ENCODE results near the gene ERICH3.

Gene ERICH3

DNA sequence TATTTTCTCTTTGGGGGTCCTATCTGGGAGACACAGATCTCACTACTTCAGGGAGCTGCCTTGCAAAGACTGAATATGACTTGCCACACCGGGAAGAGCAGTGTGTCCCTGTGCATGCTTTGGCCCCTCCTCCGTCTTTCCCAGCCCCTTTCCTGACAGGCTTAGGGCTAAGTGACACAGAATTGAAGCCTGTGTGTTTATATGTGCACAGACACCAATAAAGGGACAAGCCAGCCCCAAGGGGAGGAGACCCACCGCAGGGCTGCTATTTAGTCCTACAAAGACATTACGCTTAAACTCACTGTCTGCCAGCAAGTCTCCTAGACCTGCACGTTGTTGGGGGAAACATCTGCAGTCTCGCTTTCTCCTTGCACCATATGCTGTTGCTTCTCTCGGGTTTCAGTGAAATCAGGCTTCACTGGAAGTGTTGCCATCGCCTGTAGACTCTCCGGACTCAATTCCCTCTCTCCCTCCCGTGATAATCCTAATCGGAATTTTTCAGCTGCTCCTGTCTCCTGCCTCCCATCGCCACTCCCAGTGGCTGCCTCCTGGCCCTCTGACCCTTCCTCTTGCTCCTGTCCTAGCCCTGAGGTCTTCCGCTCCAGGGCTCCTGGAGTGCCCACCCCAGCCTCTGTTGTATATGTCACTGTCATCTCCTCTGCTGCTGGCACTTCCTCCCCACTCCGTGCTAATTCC is 102.6 kb downstream of the ERICH3 start:
- ATAC-seq, result no peak
- TF ChIP-seq ZFP3 (CRISPR knock-in tag; IDR thresholded peaks at IDR 0.05) (no peak), RARB (CRISPR knock-in tag; IDR thresholded peaks at IDR 0.05) (no peak), BACH2 (CRISPR knock-in tag; IDR thresholded peaks at IDR 0.05; ENCODE audit: borderline replicate concordance) (no peak), ZC3H10 (CRISPR knock-in tag; IDR thresholded peaks at IDR 0.05) (no peak), PPARA (CRISPR knock-in tag; IDR thresholded peaks at IDR 0.05; ENCODE audit: borderline replicate concordance) (no peak), ARNTL (CRISPR knock-in tag; IDR thresholded peaks at IDR 0.05; ENCODE audit: borderline replicate concordance, low read depth) (no peak), TOX (CRISPR knock-in tag; IDR thresholded peaks at IDR 0.05; ENCODE audit: borderline replicate concordance) (no peak), SNAI2 (CRISPR knock-in tag; IDR thresholded peaks at IDR 0.05) (no peak), TCF4 (CRISPR knock-in tag; IDR thresholded peaks at IDR 0.05; ENCODE audit: borderline replicate concordance) (no peak), ESRRG (CRISPR knock-in tag; IDR thresholded peaks at IDR 0.05) (no peak), CSDC2 (CRISPR knock-in tag; IDR thresholded peaks at IDR 0.05) (no peak), GLIS3 (CRISPR knock-in tag; IDR thresholded peaks at IDR 0.05) (no peak), ISL1 (CRISPR knock-in tag; IDR thresholded peaks at IDR 0.05) (no peak), ZFP30 (CRISPR knock-in tag; IDR thresholded peaks at IDR 0.05) (no peak), ZNF70 (CRISPR knock-in tag; IDR thresholded peaks at IDR 0.05) (no peak)
- TF ChIP-seq, protein P1, sequence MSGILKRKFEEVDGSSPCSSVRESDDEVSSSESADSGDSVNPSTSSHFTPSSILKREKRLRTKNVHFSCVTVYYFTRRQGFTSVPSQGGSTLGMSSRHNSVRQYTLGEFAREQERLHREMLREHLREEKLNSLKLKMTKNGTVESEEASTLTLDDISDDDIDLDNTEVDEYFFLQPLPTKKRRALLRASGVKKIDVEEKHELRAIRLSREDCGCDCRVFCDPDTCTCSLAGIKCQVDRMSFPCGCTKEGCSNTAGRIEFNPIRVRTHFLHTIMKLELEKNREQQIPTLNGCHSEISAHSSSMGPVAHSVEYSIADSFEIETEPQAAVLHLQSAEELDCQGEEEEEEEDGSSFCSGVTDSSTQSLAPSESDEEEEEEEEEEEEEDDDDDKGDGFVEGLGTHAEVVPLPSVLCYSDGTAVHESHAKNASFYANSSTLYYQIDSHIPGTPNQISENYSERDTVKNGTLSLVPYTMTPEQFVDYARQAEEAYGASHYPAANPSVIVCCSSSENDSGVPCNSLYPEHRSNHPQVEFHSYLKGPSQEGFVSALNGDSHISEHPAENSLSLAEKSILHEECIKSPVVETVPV (CRISPR knock-in tag; IDR thresholded peaks at IDR 0.05), result no peak
- TF ChIP-seq, protein P2, sequence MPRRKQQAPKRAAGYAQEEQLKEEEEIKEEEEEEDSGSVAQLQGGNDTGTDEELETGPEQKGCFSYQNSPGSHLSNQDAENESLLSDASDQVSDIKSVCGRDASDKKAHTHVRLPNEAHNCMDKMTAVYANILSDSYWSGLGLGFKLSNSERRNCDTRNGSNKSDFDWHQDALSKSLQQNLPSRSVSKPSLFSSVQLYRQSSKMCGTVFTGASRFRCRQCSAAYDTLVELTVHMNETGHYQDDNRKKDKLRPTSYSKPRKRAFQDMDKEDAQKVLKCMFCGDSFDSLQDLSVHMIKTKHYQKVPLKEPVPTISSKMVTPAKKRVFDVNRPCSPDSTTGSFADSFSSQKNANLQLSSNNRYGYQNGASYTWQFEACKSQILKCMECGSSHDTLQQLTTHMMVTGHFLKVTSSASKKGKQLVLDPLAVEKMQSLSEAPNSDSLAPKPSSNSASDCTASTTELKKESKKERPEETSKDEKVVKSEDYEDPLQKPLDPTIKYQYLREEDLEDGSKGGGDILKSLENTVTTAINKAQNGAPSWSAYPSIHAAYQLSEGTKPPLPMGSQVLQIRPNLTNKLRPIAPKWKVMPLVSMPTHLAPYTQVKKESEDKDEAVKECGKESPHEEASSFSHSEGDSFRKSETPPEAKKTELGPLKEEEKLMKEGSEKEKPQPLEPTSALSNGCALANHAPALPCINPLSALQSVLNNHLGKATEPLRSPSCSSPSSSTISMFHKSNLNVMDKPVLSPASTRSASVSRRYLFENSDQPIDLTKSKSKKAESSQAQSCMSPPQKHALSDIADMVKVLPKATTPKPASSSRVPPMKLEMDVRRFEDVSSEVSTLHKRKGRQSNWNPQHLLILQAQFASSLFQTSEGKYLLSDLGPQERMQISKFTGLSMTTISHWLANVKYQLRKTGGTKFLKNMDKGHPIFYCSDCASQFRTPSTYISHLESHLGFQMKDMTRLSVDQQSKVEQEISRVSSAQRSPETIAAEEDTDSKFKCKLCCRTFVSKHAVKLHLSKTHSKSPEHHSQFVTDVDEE (CRISPR knock-in tag; IDR thresholded peaks at IDR 0.05), result no peak
- TF ChIP-seq, protein P3, sequence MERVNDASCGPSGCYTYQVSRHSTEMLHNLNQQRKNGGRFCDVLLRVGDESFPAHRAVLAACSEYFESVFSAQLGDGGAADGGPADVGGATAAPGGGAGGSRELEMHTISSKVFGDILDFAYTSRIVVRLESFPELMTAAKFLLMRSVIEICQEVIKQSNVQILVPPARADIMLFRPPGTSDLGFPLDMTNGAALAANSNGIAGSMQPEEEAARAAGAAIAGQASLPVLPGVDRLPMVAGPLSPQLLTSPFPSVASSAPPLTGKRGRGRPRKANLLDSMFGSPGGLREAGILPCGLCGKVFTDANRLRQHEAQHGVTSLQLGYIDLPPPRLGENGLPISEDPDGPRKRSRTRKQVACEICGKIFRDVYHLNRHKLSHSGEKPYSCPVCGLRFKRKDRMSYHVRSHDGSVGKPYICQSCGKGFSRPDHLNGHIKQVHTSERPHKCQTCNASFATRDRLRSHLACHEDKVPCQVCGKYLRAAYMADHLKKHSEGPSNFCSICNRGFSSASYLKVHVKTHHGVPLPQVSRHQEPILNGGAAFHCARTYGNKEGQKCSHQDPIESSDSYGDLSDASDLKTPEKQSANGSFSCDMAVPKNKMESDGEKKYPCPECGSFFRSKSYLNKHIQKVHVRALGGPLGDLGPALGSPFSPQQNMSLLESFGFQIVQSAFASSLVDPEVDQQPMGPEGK (CRISPR knock-in tag; IDR thresholded peaks at IDR 0.05; ENCODE audit: borderline replicate concordance), result no peak
- TF ChIP-seq, protein P4, sequence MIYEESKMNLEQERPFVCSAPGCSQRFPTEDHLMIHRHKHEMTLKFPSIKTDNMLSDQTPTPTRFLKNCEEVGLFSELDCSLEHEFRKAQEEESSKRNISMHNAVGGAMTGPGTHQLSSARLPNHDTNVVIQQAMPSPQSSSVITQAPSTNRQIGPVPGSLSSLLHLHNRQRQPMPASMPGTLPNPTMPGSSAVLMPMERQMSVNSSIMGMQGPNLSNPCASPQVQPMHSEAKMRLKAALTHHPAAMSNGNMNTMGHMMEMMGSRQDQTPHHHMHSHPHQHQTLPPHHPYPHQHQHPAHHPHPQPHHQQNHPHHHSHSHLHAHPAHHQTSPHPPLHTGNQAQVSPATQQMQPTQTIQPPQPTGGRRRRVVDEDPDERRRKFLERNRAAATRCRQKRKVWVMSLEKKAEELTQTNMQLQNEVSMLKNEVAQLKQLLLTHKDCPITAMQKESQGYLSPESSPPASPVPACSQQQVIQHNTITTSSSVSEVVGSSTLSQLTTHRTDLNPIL (CRISPR knock-in tag; IDR thresholded peaks at IDR 0.05; ENCODE audit: low read depth), result no peak
- TF ChIP-seq, protein P5, sequence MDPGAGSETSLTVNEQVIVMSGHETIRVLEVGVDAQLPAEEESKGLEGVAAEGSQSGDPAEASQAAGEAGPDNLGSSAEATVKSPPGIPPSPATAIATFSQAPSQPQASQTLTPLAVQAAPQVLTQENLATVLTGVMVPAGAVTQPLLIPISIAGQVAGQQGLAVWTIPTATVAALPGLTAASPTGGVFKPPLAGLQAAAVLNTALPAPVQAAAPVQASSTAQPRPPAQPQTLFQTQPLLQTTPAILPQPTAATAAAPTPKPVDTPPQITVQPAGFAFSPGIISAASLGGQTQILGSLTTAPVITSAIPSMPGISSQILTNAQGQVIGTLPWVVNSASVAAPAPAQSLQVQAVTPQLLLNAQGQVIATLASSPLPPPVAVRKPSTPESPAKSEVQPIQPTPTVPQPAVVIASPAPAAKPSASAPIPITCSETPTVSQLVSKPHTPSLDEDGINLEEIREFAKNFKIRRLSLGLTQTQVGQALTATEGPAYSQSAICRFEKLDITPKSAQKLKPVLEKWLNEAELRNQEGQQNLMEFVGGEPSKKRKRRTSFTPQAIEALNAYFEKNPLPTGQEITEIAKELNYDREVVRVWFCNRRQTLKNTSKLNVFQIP (CRISPR knock-in tag; IDR thresholded peaks at IDR 0.05; ENCODE audit: borderline replicate concordance, low read depth), result no peak

DNA sequence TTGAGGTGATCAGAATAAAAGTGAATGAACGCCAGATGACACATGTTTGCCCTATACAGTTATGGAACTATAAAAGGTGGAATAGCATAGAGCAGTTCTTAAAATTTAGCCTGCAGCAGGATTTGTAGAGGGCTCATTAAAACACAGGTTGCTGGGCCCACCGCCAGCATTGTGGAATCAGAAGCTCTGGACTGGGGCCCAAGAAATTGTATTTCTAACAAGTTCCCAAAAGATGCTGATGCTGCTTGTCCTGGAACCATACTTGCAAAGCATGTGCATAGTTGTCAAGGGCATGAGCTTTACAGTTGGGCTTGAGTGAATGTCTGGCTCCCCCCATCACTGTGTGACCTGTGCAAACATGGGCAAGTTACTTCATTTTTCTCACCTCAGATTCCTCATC is 123.7 kb downstream of the ERICH3 start:
- no peak for ATAC-seq
- TF ChIP-seq SNAI2 (CRISPR knock-in tag; IDR thresholded peaks at IDR 0.05), result no peak
- TF ChIP-seq, protein P4 (CRISPR knock-in tag; IDR thresholded peaks at IDR 0.05; ENCODE audit: low read depth), result no peak
- TF ChIP-seq GLIS3 (CRISPR knock-in tag; IDR thresholded peaks at IDR 0.05), result no peak
- no peak for TF ChIP-seq ZNF8 (CRISPR knock-in tag; IDR thresholded peaks at IDR 0.05)
- TF ChIP-seq, protein P3 (CRISPR knock-in tag; IDR thresholded peaks at IDR 0.05; ENCODE audit: borderline replicate concordance), result no peak
- TF ChIP-seq ZC3H10 (CRISPR knock-in tag; IDR thresholded peaks at IDR 0.05), result no peak
- no peak for TF ChIP-seq TOX (CRISPR knock-in tag; IDR thresholded peaks at IDR 0.05; ENCODE audit: borderline replicate concordance)
- no peak for TF ChIP-seq ESRRG (CRISPR knock-in tag; IDR thresholded peaks at IDR 0.05)
